GM19035 (cell line): ENCODE results near the gene ANO3.
"Not testable (repeated sequence)": the region's sequence is repeated elsewhere in the genome, so short reads cannot be mapped to it uniquely, and the experiment has no call there.

Source experiments
- ATAC-seq: cut with Tn5 transposase; IDR thresholded peaks from one replicate; pipeline ENCODE4 v1.9.1; 2021; ENCODE audit not compliant: unreplicated experiment

Gene ANO3

GRCh38 chr11:26618441-26618840 lies 286.5 kb downstream of the ANO3 start:
- ATAC-seq, result no peak

GRCh38 chr11:26620282-26621045 lies 288.5 kb downstream of the ANO3 start:
- no peak for ATAC-seq

GRCh38 chr11:26621132-26621531 lies 289.2 kb downstream of the ANO3 start:
- ATAC-seq, result no peak

GRCh38 chr11:26622181-26622580 lies 290.3 kb downstream of the ANO3 start:
- ATAC-seq, result no peak

GRCh38 chr11:26623076-26623659 lies 291.2 kb downstream of the ANO3 start:
- no peak for ATAC-seq

- ATAC-seq, result no peak
Observed at GRCh38 chr11:26626346-26626745, 294.4 kb downstream of the ANO3 start.

GRCh38 chr11:26632691-26633159 lies 300.8 kb downstream of the ANO3 start:
- peak; percentile 91 for ATAC-seq

GRCh38 chr11:26643314-26643713 lies 311.4 kb downstream of the ANO3 start:
- ATAC-seq, result not testable (repeated sequence)

GRCh38 chr11:26649884-26650283 lies 318.0 kb downstream of the ANO3 start:
- ATAC-seq, result peak; percentile 87

GRCh38 chr11:26651916-26652315 lies 320.0 kb downstream of the ANO3 start:
- peak; percentile 72 for ATAC-seq

GRCh38 chr11:26655287-26655686 lies 323.4 kb downstream of the ANO3 start:
- no peak for ATAC-seq

GRCh38 chr11:26662916-26663315 lies 331.0 kb downstream of the ANO3 start:
- ATAC-seq, result no peak

GRCh38 chr11:26665036-26665435 lies 333.1 kb downstream of the ANO3 start:
- no peak for ATAC-seq

GRCh38 chr11:26665946-26666345 lies 334.0 kb downstream of the ANO3 start:
- no peak for ATAC-seq

- ATAC-seq, result no peak
Observed at GRCh38 chr11:26675233-26675928, 343.5 kb downstream of the ANO3 start.

GRCh38 chr11:26676641-26677040 lies 344.7 kb downstream of the ANO3 start:
- ATAC-seq, result no peak

GRCh38 chr11:26677566-26677965 lies 345.6 kb downstream of the ANO3 start:
- no peak for ATAC-seq

GRCh38 chr11:26687351-26687750 lies 355.4 kb downstream of the ANO3 start:
- no peak for ATAC-seq

GRCh38 chr11:26688701-26689100 lies 356.8 kb downstream of the ANO3 start:
- no peak for ATAC-seq

GRCh38 chr11:26696330-26696729 lies 364.4 kb downstream of the ANO3 start:
- ATAC-seq, result no peak

GRCh38 chr11:26698224-26698623 lies 366.3 kb downstream of the ANO3 start:
- no peak for ATAC-seq
